ENCODE measurements around the gene GFI1B. TPM values are rescaled to one million over a fixed set of nuclear protein-coding genes. Genes with fewer than 3 reads are reported as not detected.

Gene GFI1B
- total RNA-seq, 2 donors from 2014 or later: 0.44 TPM; not detected in 1

DNA sequence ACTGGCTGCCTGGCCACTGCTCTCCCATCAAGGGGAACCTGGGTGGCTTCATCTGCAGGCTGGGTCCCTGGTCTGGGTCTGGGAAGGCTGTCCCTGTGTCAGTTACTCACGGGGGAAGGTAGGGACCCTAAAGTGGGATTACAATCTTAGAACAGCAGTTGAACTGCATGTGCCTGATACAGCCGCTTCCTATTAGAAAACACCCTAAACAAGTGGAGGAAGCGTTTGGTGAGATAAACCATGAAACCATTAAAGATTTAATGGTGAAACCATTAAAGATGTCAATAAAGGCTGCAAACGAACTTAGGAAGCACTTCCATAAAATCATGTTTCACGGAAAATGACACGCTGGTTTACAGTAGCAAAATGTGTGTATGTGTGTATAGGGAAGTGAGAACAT, 2.5 kb upstream of the GFI1B start:
- TF ChIP-seq, protein P1, sequence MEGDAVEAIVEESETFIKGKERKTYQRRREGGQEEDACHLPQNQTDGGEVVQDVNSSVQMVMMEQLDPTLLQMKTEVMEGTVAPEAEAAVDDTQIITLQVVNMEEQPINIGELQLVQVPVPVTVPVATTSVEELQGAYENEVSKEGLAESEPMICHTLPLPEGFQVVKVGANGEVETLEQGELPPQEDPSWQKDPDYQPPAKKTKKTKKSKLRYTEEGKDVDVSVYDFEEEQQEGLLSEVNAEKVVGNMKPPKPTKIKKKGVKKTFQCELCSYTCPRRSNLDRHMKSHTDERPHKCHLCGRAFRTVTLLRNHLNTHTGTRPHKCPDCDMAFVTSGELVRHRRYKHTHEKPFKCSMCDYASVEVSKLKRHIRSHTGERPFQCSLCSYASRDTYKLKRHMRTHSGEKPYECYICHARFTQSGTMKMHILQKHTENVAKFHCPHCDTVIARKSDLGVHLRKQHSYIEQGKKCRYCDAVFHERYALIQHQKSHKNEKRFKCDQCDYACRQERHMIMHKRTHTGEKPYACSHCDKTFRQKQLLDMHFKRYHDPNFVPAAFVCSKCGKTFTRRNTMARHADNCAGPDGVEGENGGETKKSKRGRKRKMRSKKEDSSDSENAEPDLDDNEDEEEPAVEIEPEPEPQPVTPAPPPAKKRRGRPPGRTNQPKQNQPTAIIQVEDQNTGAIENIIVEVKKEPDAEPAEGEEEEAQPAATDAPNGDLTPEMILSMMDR (conservative IDR thresholded peaks at IDR 0.05): no peak
- no peaks in the 10 kb centered on the region for H3K36me3 ChIP-seq (ENCODE audit: control insufficient read depth, insufficient read depth, low read length)
- H3K9me3 ChIP-seq (ENCODE audit: control insufficient read depth, low read length): no peaks in the 10 kb centered on the region
- DNase-seq: no peak
- no peaks in the 10 kb centered on the region for H3K9me3 Mint-ChIP-seq
- 79 to 82% methylated on average over 5 to 6 of the region's 6 CpGs for WGBS, 2 experiments (ENCODE audit: insufficient coverage in 1 of 2, insufficient read length in 1 of 2)
- H3K4me3 Mint-ChIP-seq: no peak overlapping the region
- no peaks in the 10 kb centered on the region for H3K4me1 ChIP-seq (ENCODE audit: control insufficient read depth, insufficient read depth, low read length)
- peaks cover 11% of the 10 kb centered on the region for H3K4me1 Mint-ChIP-seq
- peaks cover 39% of the 10 kb centered on the region for H3K27me3 ChIP-seq (ENCODE audit: control insufficient read depth, insufficient read depth, low read length, poor library complexity, severe bottlenecking)
- H3K4me3 ChIP-seq (ENCODE audit: low read length): no peak overlapping the region
- H3K27me3 Mint-ChIP-seq (ENCODE audit: insufficient read depth): peaks cover 38% of the 10 kb centered on the region
- H3K36me3 Mint-ChIP-seq (ENCODE audit: low read depth): no peaks in the 10 kb centered on the region
- H3K27ac Mint-ChIP-seq: no peak overlapping the region
- H3K9ac ChIP-seq (ENCODE audit: extremely low read depth, low read length, poor library complexity, severe bottlenecking): no peak overlapping the region
- no peak overlapping the region for H3K27ac ChIP-seq (ENCODE audit: low read depth, low read length)

DNA sequence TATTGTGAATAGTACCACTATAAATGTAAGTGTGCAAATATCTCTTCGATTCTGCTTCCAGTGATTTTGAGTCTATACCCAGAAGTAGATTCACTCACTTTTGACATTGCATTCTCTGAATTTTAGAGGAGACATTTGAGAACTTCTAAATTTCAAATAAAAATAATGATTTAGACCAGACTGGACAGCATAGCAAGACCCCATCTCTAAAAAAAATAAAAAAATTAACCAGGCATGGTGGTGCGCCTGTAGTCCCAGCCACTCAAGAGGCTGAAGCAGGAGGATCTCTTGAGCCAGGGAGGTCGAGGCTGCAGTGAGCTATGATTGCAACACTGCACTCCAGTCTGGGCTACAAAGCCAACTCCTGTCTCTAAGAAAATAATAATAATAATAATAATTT, 1.9 kb upstream of the GFI1B start:
- H3K27ac Mint-ChIP-seq: no peak overlapping the region
- DNase-seq: no peak
- TF ChIP-seq, protein P1 (conservative IDR thresholded peaks at IDR 0.05): no peak
- H3K9me3 ChIP-seq (ENCODE audit: control insufficient read depth, low read length): no peaks in the 10 kb centered on the region
- H3K4me1 ChIP-seq (ENCODE audit: control insufficient read depth, insufficient read depth, low read length): no peaks in the 10 kb centered on the region
- H3K9ac ChIP-seq (ENCODE audit: extremely low read depth, low read length, poor library complexity, severe bottlenecking): no peak overlapping the region
- H3K36me3 ChIP-seq (ENCODE audit: control insufficient read depth, insufficient read depth, low read length): no peaks in the 10 kb centered on the region
- H3K4me3 Mint-ChIP-seq: no peak overlapping the region
- H3K36me3 Mint-ChIP-seq (ENCODE audit: low read depth): no peaks in the 10 kb centered on the region
- peaks cover 15% of the 10 kb centered on the region for H3K4me1 Mint-ChIP-seq
- H3K27ac ChIP-seq (ENCODE audit: low read depth, low read length): no peak overlapping the region
- peaks cover 39% of the 10 kb centered on the region for H3K27me3 ChIP-seq (ENCODE audit: control insufficient read depth, insufficient read depth, low read length, poor library complexity, severe bottlenecking)
- no peaks in the 10 kb centered on the region for H3K9me3 Mint-ChIP-seq
- H3K27me3 Mint-ChIP-seq (ENCODE audit: insufficient read depth): peaks cover 38% of the 10 kb centered on the region
- no peak overlapping the region for H3K4me3 ChIP-seq (ENCODE audit: low read length)
- WGBS, 2 experiments (ENCODE audit: insufficient coverage in 1 of 2, insufficient read length in 1 of 2): 92 to 97% methylated on average over 2 to 3 of the region's 3 CpGs

DNA sequence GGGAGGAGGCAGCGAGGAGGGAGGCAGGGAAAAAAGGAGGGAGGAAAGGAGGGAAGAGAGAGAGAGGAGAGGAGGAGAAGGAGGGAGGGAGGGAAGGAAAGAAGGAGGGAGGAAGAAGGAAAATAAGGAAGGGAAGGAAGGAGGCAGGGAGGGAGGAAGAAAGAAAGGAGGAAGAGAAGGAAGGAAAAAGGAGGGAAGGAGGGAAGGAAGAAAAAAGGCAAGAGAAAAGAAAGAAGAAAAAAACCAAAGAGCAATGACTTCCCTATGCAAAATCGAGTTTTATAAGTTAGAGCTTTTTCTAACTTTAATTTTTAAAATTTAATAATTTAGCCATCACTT, 413 bp upstream of the GFI1B start:
- Mint-ChIP-seq H3K27ac (no peak overlapping the region), H3K4me3 (no peak overlapping the region), H3K9me3 (no peaks in the 10 kb centered on the region), H3K4me1 (peaks cover 15% of the 10 kb centered on the region), H3K27me3 (ENCODE audit: insufficient read depth) (peaks cover 34% of the 10 kb centered on the region), H3K36me3 (ENCODE audit: low read depth) (no peaks in the 10 kb centered on the region)
- H3K9ac ChIP-seq (ENCODE audit: extremely low read depth, low read length, poor library complexity, severe bottlenecking): no peak overlapping the region
- peaks cover 39% of the 10 kb centered on the region for H3K27me3 ChIP-seq (ENCODE audit: control insufficient read depth, insufficient read depth, low read length, poor library complexity, severe bottlenecking)
- H3K4me1 ChIP-seq (ENCODE audit: control insufficient read depth, insufficient read depth, low read length): no peaks in the 10 kb centered on the region
- no peak overlapping the region for H3K4me3 ChIP-seq (ENCODE audit: low read length)
- H3K36me3 ChIP-seq (ENCODE audit: control insufficient read depth, insufficient read depth, low read length): no peaks in the 10 kb centered on the region
- TF ChIP-seq, protein P1 (conservative IDR thresholded peaks at IDR 0.05): no peak
- 20 to 50% methylated on average over 1 to 2 of the region's 2 CpGs for WGBS, 2 experiments (ENCODE audit: insufficient coverage in 1 of 2, insufficient read length in 1 of 2)
- H3K9me3 ChIP-seq (ENCODE audit: control insufficient read depth, low read length): no peaks in the 10 kb centered on the region
- H3K27ac ChIP-seq (ENCODE audit: low read depth, low read length): no peak overlapping the region
- no peak for DNase-seq
